Psoas muscle (tissue), 8 donors: ENCODE data around the gene C16orf95. TPM values are rescaled to one million over a fixed set of nuclear protein-coding genes. Genes with fewer than 3 reads are reported as not detected.
"Not testable (repeated sequence)": the region's sequence is repeated elsewhere in the genome, so short reads cannot be mapped to it uniquely, and the experiment has no call there.

ENCODE experiments used
- ATAC-seq, 4 donors: fragments of 200-7000 bp; cut with Tn5 transposase; one replicate each; pipeline ENCODE4 v1.9.1; 2020; ENCODE audit warnings: moderate library complexity in 3 of 4, mild to moderate bottlenecking in 2 of 4
- DNase-seq, 2 donors: peaks; one replicate each; pipeline ENCODE4 v3.0.0-alpha.2; 2020
- H3K27ac ChIP-seq: fragments of 200-600 bp; one replicate; pipeline ENCODE4 v1.8.0; 2022
- H3K27me3 ChIP-seq, 3 donors: fragments of 200-600 bp in 1 of 3; one replicate each; pipeline versions ENCODE4 v1.6.1 to v1.8.0; 2013 to 2022; ENCODE audit warnings: low read length in 2 of 3, mild to moderate bottlenecking in 2 of 3, moderate library complexity in 1 of 3; ENCODE audit not compliant: insufficient read depth in 3 of 3
- H3K36me3 ChIP-seq, 2 donors: fragments of 200-600 bp in 1 of 2; one replicate each; pipeline versions ENCODE4 v1.6.1 to v1.8.0; 2013 to 2022; ENCODE audit warnings: low read depth in 1 of 2, mild to moderate bottlenecking in 1 of 2, moderate library complexity in 1 of 2; ENCODE audit not compliant: insufficient read depth in 1 of 2
- H3K4me1 ChIP-seq: fragments of 200-600 bp; one replicate; pipeline ENCODE4 v1.8.0; 2022
- H3K4me3 ChIP-seq: fragments of 200-600 bp; one replicate; pipeline ENCODE4 v1.8.0; 2022; ENCODE audit warnings: mild to moderate bottlenecking
- H3K9me3 ChIP-seq: fragments of 200-600 bp; one replicate; pipeline ENCODE4 v1.8.0; 2022
- WGBS, 3 donors: extraction: QIAGEN DNeasy Blood & Tissue Kit; methylation state at CpG; one replicate each; pipeline versions ENCODE4 v1.1.6 to v1.1.7; 2013; 5-methylcytosine and 5-hydroxymethylcytosine counted together
- intact Hi-C, 2 donors: fragments of 100-400 bp; cut with DNase I; formaldehyde crosslinking; loops; one replicate each; pipeline versions ENCODE4 v1.11.0 to v1.14.2; 2022
- polyA plus RNA-seq, 3 donors: library from polyadenylated mRNA; stranded (reverse); fragments of 200-250 nt; gene quantifications; one replicate each; pipeline ENCODE4 v1.2.3, GENCODE V29; 2013
- total RNA-seq, 4 donors: library from RNA; stranded (reverse); fragmentation: NEBNext Ultra II Directional in 2 of 4; extraction: Animal tissue kit (Norgen Biotek cat#: 25700) in 2 of 4; gene quantifications; one replicate each; pipeline versions ENCODE4 v1.2.1 to v1.2.4, GENCODE V29; 2021 to 2023
- TF ChIP-seq, protein P1 (sequence below): fragments of 200-600 bp; IDR thresholded peaks from one replicate; pipeline ENCODE4 v1.8.0; 2022; ENCODE audit warnings: antibody characterized with exemption
- donor health status: healthy with polysubstance abuse.
- donor health status: DM: no; HTN: no; CAD: no; lungs with moderate emphysema.
- donor health status: Bipolar disorder and iron deficiency.
- donor health status: healthy.
- donor health status: DM: yes; HTN: yes; CAD: no.
- donor health status: DM: no; HTN: no; CAD: no.
- donor health status: DM: no; HTN: no; CAD: no.
- donor health status: DM: yes; HTN: yes; CAD: no.

The C16orf95 gene
- total and polyA plus RNA-seq, 7 donors: 1.7 to 8.1 (median 5.4) TPM

GRCh38 chr16:87263418-87264052 lies 53.7 kb downstream of the C16orf95 start:
- no peak overlapping the region for H3K4me3 ChIP-seq
- WGBS, 3 donors: 79 to 81% (median 81%) methylated on average over 15 of the region's 15 CpGs
- H3K27ac ChIP-seq: no peak overlapping the region
- intact Hi-C loops: no loop called here
- ATAC-seq: no peak
- H3K36me3 ChIP-seq: no peaks in the 10 kb centered on the region
- H3K9me3 ChIP-seq: no peaks in the 10 kb centered on the region
- TF ChIP-seq, protein P1, sequence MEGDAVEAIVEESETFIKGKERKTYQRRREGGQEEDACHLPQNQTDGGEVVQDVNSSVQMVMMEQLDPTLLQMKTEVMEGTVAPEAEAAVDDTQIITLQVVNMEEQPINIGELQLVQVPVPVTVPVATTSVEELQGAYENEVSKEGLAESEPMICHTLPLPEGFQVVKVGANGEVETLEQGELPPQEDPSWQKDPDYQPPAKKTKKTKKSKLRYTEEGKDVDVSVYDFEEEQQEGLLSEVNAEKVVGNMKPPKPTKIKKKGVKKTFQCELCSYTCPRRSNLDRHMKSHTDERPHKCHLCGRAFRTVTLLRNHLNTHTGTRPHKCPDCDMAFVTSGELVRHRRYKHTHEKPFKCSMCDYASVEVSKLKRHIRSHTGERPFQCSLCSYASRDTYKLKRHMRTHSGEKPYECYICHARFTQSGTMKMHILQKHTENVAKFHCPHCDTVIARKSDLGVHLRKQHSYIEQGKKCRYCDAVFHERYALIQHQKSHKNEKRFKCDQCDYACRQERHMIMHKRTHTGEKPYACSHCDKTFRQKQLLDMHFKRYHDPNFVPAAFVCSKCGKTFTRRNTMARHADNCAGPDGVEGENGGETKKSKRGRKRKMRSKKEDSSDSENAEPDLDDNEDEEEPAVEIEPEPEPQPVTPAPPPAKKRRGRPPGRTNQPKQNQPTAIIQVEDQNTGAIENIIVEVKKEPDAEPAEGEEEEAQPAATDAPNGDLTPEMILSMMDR: no peak
- no peak for DNase-seq
- H3K27me3 ChIP-seq: no peaks in the 10 kb centered on the region
- H3K4me1 ChIP-seq: no peaks in the 10 kb centered on the region

DNA sequence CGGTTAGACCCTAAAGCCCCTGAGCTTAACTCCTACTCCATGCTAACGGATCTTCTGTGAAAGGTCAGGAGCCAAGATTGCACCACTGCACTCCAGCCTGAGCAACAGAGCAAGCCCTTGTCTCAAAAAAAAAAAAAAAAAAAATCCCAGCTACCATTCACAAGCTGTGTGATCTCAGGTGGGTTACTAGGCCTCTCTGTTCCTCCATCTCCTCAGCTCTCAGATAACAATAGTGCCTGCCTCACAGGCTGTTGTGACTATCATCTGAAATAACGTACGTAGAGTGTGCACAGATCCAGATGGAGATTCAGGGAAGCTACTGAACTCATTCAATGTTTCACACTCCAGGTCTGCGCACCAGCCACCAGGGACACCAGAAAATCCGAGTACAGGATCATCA lies 57.8 kb downstream of the C16orf95 start:
- intact Hi-C loops: no loop called here
- H3K36me3 ChIP-seq: no peaks in the 10 kb centered on the region
- ATAC-seq (no peak), DNase-seq (no peak)
- H3K9me3 ChIP-seq: no peaks in the 10 kb centered on the region
- no peak overlapping the region for H3K4me3 ChIP-seq
- no peaks in the 10 kb centered on the region for H3K4me1 ChIP-seq
- H3K27ac ChIP-seq: no peak overlapping the region
- H3K27me3 ChIP-seq: no peaks in the 10 kb centered on the region
- 80 to 86% (median 82%) methylated on average over 6 of the region's 6 CpGs for WGBS, 3 donors
- TF ChIP-seq, protein P1: no peak

DNA sequence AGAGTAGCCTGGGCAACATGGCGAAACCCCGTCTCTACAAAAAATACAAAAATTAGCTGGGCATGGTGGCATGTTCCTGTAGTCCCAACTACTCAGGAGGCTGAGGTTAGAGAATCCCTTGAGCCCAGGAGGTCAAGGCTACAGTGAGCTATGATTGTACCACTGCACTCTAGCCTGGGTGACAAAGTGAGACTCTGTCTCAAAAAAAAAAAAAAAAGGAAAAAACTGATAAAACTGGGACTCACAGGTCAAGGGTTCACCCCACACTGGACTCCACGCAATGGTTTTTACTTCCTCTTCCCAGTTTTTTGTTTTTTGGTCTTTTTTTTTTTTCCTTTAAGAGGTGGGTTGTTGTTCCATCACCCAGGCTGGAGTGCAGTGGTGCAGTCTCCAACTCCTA lies 58.5 kb downstream of the C16orf95 start:
- H3K9me3 ChIP-seq, ATAC-seq, H3K27me3 ChIP-seq, intact Hi-C loops, H3K27ac ChIP-seq, H3K4me1 ChIP-seq, H3K36me3 ChIP-seq, DNase-seq, H3K4me3 ChIP-seq: not testable (repeated sequence)
- WGBS, 3 donors: 89 to 92% (median 89%) methylated on average over 3 of the region's 3 CpGs

- H3K27ac ChIP-seq: no peak overlapping the region
- no peaks in the 10 kb centered on the region for H3K27me3 ChIP-seq
- H3K4me3 ChIP-seq: no peak overlapping the region
- no peak for DNase-seq
- intact Hi-C loops: no loop called here
- TF ChIP-seq, protein P1: no peak
- ATAC-seq: no peak
- H3K4me1 ChIP-seq: no peaks in the 10 kb centered on the region
- no peaks in the 10 kb centered on the region for H3K9me3 ChIP-seq
- H3K36me3 ChIP-seq: no peaks in the 10 kb centered on the region
- WGBS, 3 donors: 92 to 95% (median 94%) methylated on average over 13 of the region's 13 CpGs
Measured at GRCh38 chr16:87255866-87256265, 61.3 kb downstream of the C16orf95 start.

DNA sequence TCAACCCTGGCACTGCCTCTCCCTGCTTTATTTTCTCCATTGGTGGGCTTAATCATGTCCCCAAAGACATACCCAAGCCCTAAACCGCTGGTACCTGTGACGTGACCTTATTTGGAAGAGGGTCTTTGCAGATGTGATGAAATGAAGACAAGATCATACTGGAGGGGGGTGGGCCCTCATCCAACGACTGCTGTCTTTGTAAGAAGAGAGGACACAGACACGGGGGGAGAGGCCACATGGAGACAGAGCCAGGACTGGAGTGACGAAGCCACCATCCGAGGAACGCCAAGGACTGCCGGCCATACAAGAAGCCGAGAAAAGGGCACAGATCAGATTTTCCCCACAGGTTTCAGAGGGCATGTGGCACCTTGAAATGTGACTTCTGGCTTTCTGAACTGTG lies 62.5 kb downstream of the C16orf95 start:
- no peaks in the 10 kb centered on the region for H3K9me3 ChIP-seq
- DNase-seq: no peak
- H3K4me1 ChIP-seq: no peaks in the 10 kb centered on the region
- H3K27me3 ChIP-seq: no peaks in the 10 kb centered on the region
- no peak overlapping the region for H3K4me3 ChIP-seq
- intact Hi-C loops: no loop called here
- WGBS, 3 donors: 82 to 88% (median 82%) methylated on average over 9 of the region's 9 CpGs
- ATAC-seq: no peak
- TF ChIP-seq, protein P1: no peak
- H3K27ac ChIP-seq: no peak overlapping the region
- H3K36me3 ChIP-seq: no peaks in the 10 kb centered on the region
